Neuronal stem cell (in vitro differentiated cells): ENCODE data around the gene NPAS3.

Experiments used
- DNase-seq: peaks from one replicate; pipeline ENCODE4 v3.0.0-alpha.2; 2013; ENCODE audit warnings: low spot score
- H2AFZ ChIP-seq: one replicate; pipeline ENCODE4 v1.6.1; 2013; ENCODE audit warnings: mild to moderate bottlenecking, low read length, inconsistent platforms
- H2AK5ac ChIP-seq: 2 replicates; pipeline ENCODE4 v1.6.1; 2013; ENCODE audit warnings: low read depth, mild to moderate bottlenecking, inconsistent platforms, low read length, moderate library complexity, mixed read lengths
- H2BK120ac ChIP-seq: 2 replicates; pipeline ENCODE4 v1.6.1; 2013; ENCODE audit warnings: low read depth, mild to moderate bottlenecking, inconsistent platforms, low read length, moderate library complexity, mixed read lengths
- H2BK12ac ChIP-seq: one replicate; pipeline ENCODE4 v1.6.1; 2013; ENCODE audit warnings: low read length, inconsistent platforms
- H2BK15ac ChIP-seq: 2 replicates; pipeline ENCODE4 v1.6.1; 2013; ENCODE audit warnings: mild to moderate bottlenecking, low read length, inconsistent platforms, mixed read lengths
- H2BK5ac ChIP-seq: one replicate; pipeline ENCODE4 v1.6.1; 2013; ENCODE audit warnings: inconsistent platforms, mild to moderate bottlenecking, low read length, moderate library complexity
- H3K14ac ChIP-seq: one replicate; pipeline ENCODE4 v1.6.1; 2013; ENCODE audit warnings: low read length, inconsistent platforms
- H3K18ac ChIP-seq: 2 replicates; pipeline ENCODE4 v1.6.1; 2013; ENCODE audit warnings: low read length, inconsistent platforms
- H3K23ac ChIP-seq: 2 replicates; pipeline ENCODE4 v1.6.1; 2013; ENCODE audit warnings: low read depth, mild to moderate bottlenecking, mixed read lengths, low read length, inconsistent platforms; ENCODE audit not compliant: poor library complexity
- H3K27ac ChIP-seq: replicated peaks from 3 replicates; pipeline ENCODE4 v1.5.1; 2013; ENCODE audit warnings: low read length, inconsistent platforms
- H3K27me3 ChIP-seq, 3 experiments: 2 replicates each; pipeline ENCODE4 v1.6.1; 2013; ENCODE audit warnings: low read length in 3 of 3, mild to moderate bottlenecking in 2 of 3, inconsistent platforms in 1 of 3, low read depth in 1 of 3, mixed read lengths in 1 of 3, moderate library complexity in 1 of 3; ENCODE audit not compliant: control insufficient read depth in 3 of 3, insufficient read depth in 3 of 3
- H3K36me3 ChIP-seq, 2 donors: replicated peaks in 1 of 2; 2 replicates each; pipeline ENCODE4 v1.6.1; 2013; ENCODE audit warnings: low read length in 2 of 2; ENCODE audit not compliant: control insufficient read depth in 2 of 2, insufficient read depth in 2 of 2
- H3K4ac ChIP-seq: 2 replicates; pipeline ENCODE4 v1.6.1; 2013; ENCODE audit warnings: inconsistent platforms, mild to moderate bottlenecking, low read length, moderate library complexity
- H3K4me1 ChIP-seq, 2 donors: 1 replicate in 1 of 2; 2 replicates in 1 of 2; pipeline ENCODE4 v1.6.1; 2013; ENCODE audit warnings: low read length in 2 of 2, low read depth in 1 of 2; ENCODE audit not compliant: control insufficient read depth in 2 of 2, insufficient read depth in 1 of 2
- H3K4me2 ChIP-seq: one replicate; pipeline ENCODE4 v1.6.1; 2013; ENCODE audit warnings: mild to moderate bottlenecking, low read length, inconsistent platforms; ENCODE audit not compliant: insufficient read depth, poor library complexity, severe bottlenecking
- H3K4me3 ChIP-seq, 2 donors: 2 replicates each; pipeline ENCODE4 v1.5.1; 2013; ENCODE audit warnings: low read length in 2 of 2, mild to moderate bottlenecking in 2 of 2, inconsistent platforms in 1 of 2, moderate library complexity in 1 of 2
- H3K79me1 ChIP-seq: one replicate; pipeline ENCODE4 v1.6.1; 2013; ENCODE audit warnings: low read depth, mild to moderate bottlenecking, inconsistent platforms, low read length, moderate library complexity
- H3K9ac ChIP-seq: one replicate; pipeline ENCODE4 v1.6.1; 2013; ENCODE audit warnings: mild to moderate bottlenecking, low read depth, low read length, inconsistent platforms; ENCODE audit not compliant: poor library complexity
- H3K9me3 ChIP-seq, 2 donors: replicated peaks in 1 of 2; 2 replicates each; pipeline versions ENCODE3 to v1.6.1; 2013; ENCODE audit warnings: low read length in 2 of 2, mild to moderate bottlenecking in 2 of 2, inconsistent platforms in 1 of 2, low read depth in 1 of 2, mixed read lengths in 1 of 2, moderate library complexity in 1 of 2; ENCODE audit not compliant: control insufficient read depth in 2 of 2, insufficient read depth in 1 of 2
- H4K8ac ChIP-seq: one replicate; pipeline ENCODE4 v1.6.1; 2013; ENCODE audit warnings: low read depth, mild to moderate bottlenecking, inconsistent platforms, low read length, moderate library complexity
- H4K91ac ChIP-seq: one replicate; pipeline ENCODE4 v1.6.1; 2013; ENCODE audit warnings: low read length, low read depth, mild to moderate bottlenecking, inconsistent platforms; ENCODE audit not compliant: poor library complexity
- WGBS, 2 donors: extraction: QIAGEN DNeasy Blood & Tissue Kit; methylation state at CpG; one replicate each; pipeline ENCODE4 v1.1.7; 2013; ENCODE audit warnings: missing lambda C conversion rate in 2 of 2, mixed read lengths in 1 of 2; ENCODE audit not compliant: insufficient read length in 2 of 2, insufficient replicate concordance in 1 of 2; ENCODE audit errors: extremely low coverage in 2 of 2; 5-methylcytosine and 5-hydroxymethylcytosine counted together

Gene NPAS3

DNA sequence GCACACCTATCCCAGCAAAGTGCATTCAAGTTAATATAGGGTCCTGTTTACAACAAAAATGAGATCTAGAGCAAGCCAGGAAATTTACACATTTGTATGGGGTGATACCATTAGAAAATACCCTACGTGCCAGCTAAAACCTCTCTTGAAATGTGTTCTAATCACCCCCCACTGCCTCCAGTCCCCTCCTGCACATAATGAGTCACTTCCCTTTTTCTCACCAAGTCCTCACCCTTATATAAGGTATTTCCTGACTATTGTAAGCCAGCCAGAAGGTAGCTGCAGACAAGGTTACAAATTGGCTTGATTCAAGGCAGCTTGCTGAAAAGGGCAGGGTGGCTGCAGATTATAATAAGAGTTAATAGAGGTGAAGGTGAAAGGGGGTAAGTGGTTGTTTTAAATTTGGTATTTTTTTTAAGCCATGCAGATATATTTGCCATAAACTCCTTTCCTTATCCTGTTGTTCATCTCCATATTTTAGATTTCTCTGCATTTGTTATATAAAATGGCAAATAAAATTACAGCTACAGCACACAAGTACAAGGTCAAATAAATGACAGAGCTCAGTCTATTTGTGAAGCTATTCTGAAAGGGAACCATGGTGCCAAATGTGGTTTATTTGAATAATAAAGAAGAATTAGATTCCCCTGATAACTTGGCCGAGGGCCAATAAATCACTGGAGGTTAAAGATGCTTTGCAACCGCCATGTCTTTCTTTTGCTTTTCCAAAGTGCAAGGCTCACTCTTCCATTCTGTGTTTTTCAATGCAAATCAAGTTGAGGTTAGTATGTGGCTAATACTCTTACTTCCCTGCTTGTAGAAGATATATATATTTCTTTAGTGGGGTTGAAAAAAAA lies 626.3 kb downstream of the NPAS3 start:
- Histone ChIP-seq H4K8ac (no peak overlapping the region), H3K23ac (no peak overlapping the region), H2AK5ac (no peak overlapping the region), H2BK5ac (no peak overlapping the region), H2BK120ac (no peak overlapping the region), H3K14ac (no peak overlapping the region), H2AFZ (no peak overlapping the region), H2BK12ac (no peak overlapping the region), H3K9ac (no peak overlapping the region), H3K36me3 (peaks cover 0 to 6% of the 10 kb centered on the region in 2 donors), H3K4ac (no peak overlapping the region), H3K27me3 (no peaks in the 10 kb centered on the region), H3K27ac (no peak overlapping the region), H3K4me3 (no peak overlapping the region), H3K4me2 (no peak overlapping the region), H3K79me1 (no peaks in the 10 kb centered on the region), H3K4me1 (peaks cover 9 to 33% of the 10 kb centered on the region in 2 donors), H4K91ac (no peak overlapping the region), H3K18ac (no peak overlapping the region), H2BK15ac (no peak overlapping the region), H3K9me3 (no peaks in the 10 kb centered on the region)
- DNase-seq, result no peak
- whole genome bisulfite sequencing, 2 donors, result no CpG with 5 or more reads among the region's 3 CpGs

DNA sequence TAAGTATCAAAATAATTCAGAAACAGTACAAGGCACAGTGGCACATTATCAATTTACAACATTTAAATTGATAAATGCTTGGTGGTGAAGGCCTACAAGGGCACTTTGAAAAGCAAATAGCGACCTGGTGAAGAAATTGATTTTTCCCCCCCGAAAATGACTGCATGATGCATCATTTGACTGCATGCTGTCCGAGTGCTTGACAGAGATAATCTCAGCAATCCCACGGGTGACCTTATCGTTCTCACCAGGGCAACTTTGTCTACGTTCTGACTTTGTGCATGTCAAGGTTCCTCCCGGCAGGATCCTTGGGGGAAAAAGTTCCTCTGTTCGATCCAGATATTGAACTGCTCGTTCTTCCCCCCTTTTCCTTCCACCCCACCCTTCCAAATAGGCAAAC lies 627.4 kb downstream of the NPAS3 start:
- no peaks in the 10 kb centered on the region for H3K79me1 ChIP-seq
- H2BK12ac ChIP-seq, result no peak overlapping the region
- H4K91ac ChIP-seq, result no peak overlapping the region
- H3K4me1 ChIP-seq, result peaks cover 9 to 39% of the 10 kb centered on the region in 2 donors
- no peaks in the 10 kb centered on the region for H3K27me3 ChIP-seq
- H3K23ac ChIP-seq, result no peak overlapping the region
- H3K14ac ChIP-seq, result no peak overlapping the region
- H3K9ac ChIP-seq, result no peak overlapping the region
- H3K27ac ChIP-seq, result no peak overlapping the region
- H4K8ac ChIP-seq, result no peak overlapping the region
- H2BK120ac ChIP-seq, result no peak overlapping the region
- H3K4me2 ChIP-seq, result no peak overlapping the region
- H3K18ac ChIP-seq, result no peak overlapping the region
- no peak overlapping the region for H2AFZ ChIP-seq
- DNase-seq, result no peak
- H3K9me3 ChIP-seq, result no peaks in the 10 kb centered on the region
- WGBS, 2 donors, result no CpG with 5 or more reads among the region's 9 CpGs
- H3K4ac ChIP-seq, result no peak overlapping the region
- no peak overlapping the region for H3K4me3 ChIP-seq
- H2BK5ac ChIP-seq, result no peak overlapping the region
- H2AK5ac ChIP-seq, result no peak overlapping the region
- no peak overlapping the region for H2BK15ac ChIP-seq
- H3K36me3 ChIP-seq, result peaks cover 0 to under 1% of the 10 kb centered on the region in 2 donors

DNA sequence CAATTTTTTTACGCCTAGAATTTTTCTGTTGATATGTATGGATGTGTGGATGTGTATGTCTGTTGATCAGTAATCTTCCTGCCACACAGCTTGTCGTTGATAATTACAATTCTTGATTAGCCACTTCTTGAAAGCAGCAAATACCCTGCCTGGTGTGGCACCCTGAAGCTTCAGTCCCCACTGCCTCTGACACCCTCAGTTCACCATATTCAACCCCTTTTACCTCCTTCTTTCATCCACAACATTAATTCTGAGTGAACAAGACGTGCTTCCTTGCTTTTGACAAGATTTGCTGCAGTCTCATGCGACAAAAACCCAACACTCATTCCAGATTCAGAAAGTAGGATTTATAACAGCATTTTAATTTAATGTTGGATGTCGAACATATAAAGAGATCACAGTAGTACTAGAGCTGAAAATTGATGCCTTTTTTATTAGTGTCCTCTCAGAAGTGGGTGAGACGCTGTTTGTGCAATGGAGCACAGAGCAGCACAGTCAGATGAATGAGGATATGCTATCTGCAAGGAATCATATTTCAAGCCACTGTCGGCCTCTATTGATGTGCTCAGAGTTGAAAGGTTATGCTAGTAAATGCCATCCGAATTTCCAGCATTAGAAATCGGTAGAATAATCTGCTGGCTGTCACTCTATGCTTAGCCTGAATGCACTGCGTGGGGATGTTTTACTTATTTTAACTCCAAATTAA lies 628.5 kb downstream of the NPAS3 start:
- no peak overlapping the region for H3K27ac ChIP-seq
- no peaks in the 10 kb centered on the region for H3K27me3 ChIP-seq
- H3K23ac ChIP-seq, result no peak overlapping the region
- no peak overlapping the region for H4K91ac ChIP-seq
- no peak overlapping the region for H3K9ac ChIP-seq
- no peak overlapping the region for H4K8ac ChIP-seq
- no peak overlapping the region for H3K14ac ChIP-seq
- H2BK120ac ChIP-seq, result no peak overlapping the region
- no CpG with 5 or more reads among the region's 10 CpGs for WGBS, 2 donors
- H3K79me1 ChIP-seq, result no peaks in the 10 kb centered on the region
- no peak for DNase-seq
- H3K4ac ChIP-seq, result no peak overlapping the region
- peaks cover 9 to 39% of the 10 kb centered on the region in 2 donors for H3K4me1 ChIP-seq
- H3K18ac ChIP-seq, result no peak overlapping the region
- H2BK15ac ChIP-seq, result no peak overlapping the region
- H3K36me3 ChIP-seq, result no peaks in the 10 kb centered on the region
- H3K4me3 ChIP-seq, result no peak overlapping the region
- no peaks in the 10 kb centered on the region for H3K9me3 ChIP-seq
- no peak overlapping the region for H2AFZ ChIP-seq
- H2BK5ac ChIP-seq, result no peak overlapping the region
- H2AK5ac ChIP-seq, result no peak overlapping the region
- no peak overlapping the region for H3K4me2 ChIP-seq
- no peak overlapping the region for H2BK12ac ChIP-seq

GRCh38 chr14:33567731-33568130 lies 629.1 kb downstream of the NPAS3 start:
- H3K27ac ChIP-seq, result no peak overlapping the region

More at GRCh38 chr14:33567731-33568130, 629.1 kb downstream of the NPAS3 start:
- no peak overlapping the region for H3K4me2 ChIP-seq
- H3K4ac ChIP-seq, result no peak overlapping the region
- H2BK12ac ChIP-seq, result no peak overlapping the region
- no peak for DNase-seq
- no peak overlapping the region for H2BK15ac ChIP-seq
- H3K27me3 ChIP-seq, result no peaks in the 10 kb centered on the region
- no peak overlapping the region for H4K8ac ChIP-seq
- no peak overlapping the region for H3K14ac ChIP-seq
- no peaks in the 10 kb centered on the region for H3K79me1 ChIP-seq
- H2AK5ac ChIP-seq, result no peak overlapping the region
- peaks cover 9 to 39% of the 10 kb centered on the region in 2 donors for H3K4me1 ChIP-seq
- H3K9me3 ChIP-seq, result no peaks in the 10 kb centered on the region
- H3K4me3 ChIP-seq, result no peak overlapping the region
- H2BK5ac ChIP-seq, result no peak overlapping the region
- H4K91ac ChIP-seq, result no peak overlapping the region
- no peak overlapping the region for H3K18ac ChIP-seq
- H2BK120ac ChIP-seq, result no peak overlapping the region
- H3K9ac ChIP-seq, result no peak overlapping the region
- no peak overlapping the region for H2AFZ ChIP-seq
- H3K36me3 ChIP-seq, result no peaks in the 10 kb centered on the region
- WGBS, 2 donors, result no CpG with 5 or more reads among the region's 4 CpGs
- H3K23ac ChIP-seq, result no peak overlapping the region
